ENCODE measurements around the gene SDSL.

Gene SDSL

GRCh38 chr12:113452458-113452857 lies 30.3 kb downstream of the SDSL start:
- no peaks in the 10 kb centered on the region for H3K27me3 ChIP-seq (ENCODE audit: insufficient read depth, low read length, poor library complexity, severe bottlenecking)
- H3K9me3 ChIP-seq (ENCODE audit: insufficient read depth, low read depth, low read length), result no peaks in the 10 kb centered on the region
- H3K4me2 ChIP-seq (ENCODE audit: low read depth, low read length, poor library complexity, severe bottlenecking), result no peak overlapping the region
- no peaks in the 10 kb centered on the region for H3K79me2 ChIP-seq (ENCODE audit: insufficient read depth, low read length)
- H3F3A ChIP-seq (ENCODE audit: low read depth), result no peaks in the 10 kb centered on the region
- no peaks in the 10 kb centered on the region for H3K36me3 ChIP-seq (ENCODE audit: insufficient read depth, low read length)
- H3K4me3 ChIP-seq (ENCODE audit: low read length, poor library complexity, severe bottlenecking), result no peak overlapping the region
- no peaks in the 10 kb centered on the region for H4K20me1 ChIP-seq (ENCODE audit: insufficient read depth, low read length, poor library complexity, severe bottlenecking)
- no peaks in the 10 kb centered on the region for H3K9me2 ChIP-seq (replicated peaks; ENCODE audit: low read depth, low read length)
- TF ChIP-seq CTCF (conservative IDR thresholded peaks at IDR 0.05; ENCODE audit: low read length) (no peak), EZH2phosphoT487 (IDR thresholded peaks at IDR 0.05; ENCODE audit: borderline replicate concordance) (no peak)
- no peaks in the 10 kb centered on the region for H3K4me1 ChIP-seq (ENCODE audit: insufficient read depth, low read length, poor library complexity, severe bottlenecking)
- no peak overlapping the region for H3K9ac ChIP-seq (ENCODE audit: low read depth, low read length, poor library complexity, severe bottlenecking)
- no peak overlapping the region for H2AFZ ChIP-seq (ENCODE audit: low read length)

GRCh38 chr12:113453330-113453729 lies 31.1 kb downstream of the SDSL start:
- Histone ChIP-seq H3K4me2 (ENCODE audit: low read depth, low read length, poor library complexity, severe bottlenecking) (no peak overlapping the region), H3K4me1 (ENCODE audit: insufficient read depth, low read length, poor library complexity, severe bottlenecking) (no peaks in the 10 kb centered on the region), H3K9me3 (ENCODE audit: insufficient read depth, low read depth, low read length) (no peaks in the 10 kb centered on the region), H3K36me3 (ENCODE audit: insufficient read depth, low read length) (no peaks in the 10 kb centered on the region), H4K20me1 (ENCODE audit: insufficient read depth, low read length, poor library complexity, severe bottlenecking) (no peaks in the 10 kb centered on the region), H3K9ac (ENCODE audit: low read depth, low read length, poor library complexity, severe bottlenecking) (no peak overlapping the region), H3F3A (ENCODE audit: low read depth) (no peaks in the 10 kb centered on the region), H3K79me2 (ENCODE audit: insufficient read depth, low read length) (no peaks in the 10 kb centered on the region), H2AFZ (ENCODE audit: low read length) (no peak overlapping the region), H3K9me2 (replicated peaks; ENCODE audit: low read depth, low read length) (no peaks in the 10 kb centered on the region), H3K4me3 (ENCODE audit: low read length, poor library complexity, severe bottlenecking) (no peak overlapping the region), H3K27me3 (ENCODE audit: insufficient read depth, low read length, poor library complexity, severe bottlenecking) (no peaks in the 10 kb centered on the region)
- TF ChIP-seq EZH2phosphoT487 (IDR thresholded peaks at IDR 0.05; ENCODE audit: borderline replicate concordance) (no peak), CTCF (conservative IDR thresholded peaks at IDR 0.05; ENCODE audit: low read length) (no peak)

DNA sequence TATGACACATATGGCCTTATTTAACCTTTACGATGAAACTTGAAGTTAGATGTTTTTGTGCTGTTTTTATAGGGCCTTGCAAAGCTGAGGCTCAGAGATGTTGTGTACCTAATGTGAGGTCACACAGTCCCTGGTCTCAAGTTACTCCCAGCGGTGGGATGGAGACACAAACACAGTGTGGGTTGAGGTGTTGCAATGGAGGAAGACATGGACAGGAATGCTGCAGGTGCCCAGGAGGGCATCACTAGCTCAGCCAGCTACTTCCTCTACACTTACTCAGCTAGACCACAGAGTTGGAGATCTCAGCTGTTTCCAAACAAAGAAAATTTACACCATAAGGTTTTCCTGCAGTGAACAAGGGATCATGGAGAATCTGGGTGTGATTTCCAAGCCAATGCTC lies 34.0 kb downstream of the SDSL start:
- Histone ChIP-seq H3F3A (ENCODE audit: low read depth) (no peaks in the 10 kb centered on the region), H3K36me3 (ENCODE audit: insufficient read depth, low read length) (no peaks in the 10 kb centered on the region), H2AFZ (ENCODE audit: low read length) (no peak overlapping the region), H3K4me3 (ENCODE audit: low read length, poor library complexity, severe bottlenecking) (no peak overlapping the region), H3K4me1 (ENCODE audit: insufficient read depth, low read length, poor library complexity, severe bottlenecking) (no peaks in the 10 kb centered on the region), H3K27me3 (ENCODE audit: insufficient read depth, low read length, poor library complexity, severe bottlenecking) (no peaks in the 10 kb centered on the region), H3K9me2 (replicated peaks; ENCODE audit: low read depth, low read length) (no peaks in the 10 kb centered on the region), H3K79me2 (ENCODE audit: insufficient read depth, low read length) (no peaks in the 10 kb centered on the region), H3K9me3 (ENCODE audit: insufficient read depth, low read depth, low read length) (no peaks in the 10 kb centered on the region), H4K20me1 (ENCODE audit: insufficient read depth, low read length, poor library complexity, severe bottlenecking) (no peaks in the 10 kb centered on the region), H3K4me2 (ENCODE audit: low read depth, low read length, poor library complexity, severe bottlenecking) (no peak overlapping the region), H3K9ac (ENCODE audit: low read depth, low read length, poor library complexity, severe bottlenecking) (no peak overlapping the region)
- TF ChIP-seq CTCF (conservative IDR thresholded peaks at IDR 0.05; ENCODE audit: low read length), result no peak
- no peak for TF ChIP-seq EZH2phosphoT487 (IDR thresholded peaks at IDR 0.05; ENCODE audit: borderline replicate concordance)

Measured in Loucy (cell line).